ENCODE results near the gene PKIB. TPM values are rescaled to one million over a fixed set of nuclear protein-coding genes. Genes with fewer than 3 reads are reported as not detected.

PKIB gene
- total RNA-seq, 1 donor from 2014 or later: 48.5 TPM

DNA sequence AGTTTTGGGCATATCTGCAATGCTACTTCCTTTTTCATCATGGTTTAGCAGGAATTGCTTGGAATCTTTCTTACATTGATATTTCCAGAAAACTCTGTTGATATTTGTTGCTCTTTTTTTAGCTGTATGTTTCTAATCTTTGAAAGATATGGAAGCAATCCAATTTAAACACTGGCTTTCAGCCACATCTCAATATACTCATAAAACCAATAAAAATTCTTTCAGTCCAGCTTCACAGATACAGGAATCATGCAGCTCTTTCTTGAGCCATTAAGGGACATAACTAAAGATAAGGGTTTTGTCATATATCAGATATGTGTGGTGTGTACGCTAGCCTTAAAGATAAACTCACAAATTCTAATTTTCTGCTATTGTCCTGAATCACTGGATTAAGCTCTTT is 47.4 kb downstream of the PKIB start:
- TF ChIP-seq, protein P1, sequence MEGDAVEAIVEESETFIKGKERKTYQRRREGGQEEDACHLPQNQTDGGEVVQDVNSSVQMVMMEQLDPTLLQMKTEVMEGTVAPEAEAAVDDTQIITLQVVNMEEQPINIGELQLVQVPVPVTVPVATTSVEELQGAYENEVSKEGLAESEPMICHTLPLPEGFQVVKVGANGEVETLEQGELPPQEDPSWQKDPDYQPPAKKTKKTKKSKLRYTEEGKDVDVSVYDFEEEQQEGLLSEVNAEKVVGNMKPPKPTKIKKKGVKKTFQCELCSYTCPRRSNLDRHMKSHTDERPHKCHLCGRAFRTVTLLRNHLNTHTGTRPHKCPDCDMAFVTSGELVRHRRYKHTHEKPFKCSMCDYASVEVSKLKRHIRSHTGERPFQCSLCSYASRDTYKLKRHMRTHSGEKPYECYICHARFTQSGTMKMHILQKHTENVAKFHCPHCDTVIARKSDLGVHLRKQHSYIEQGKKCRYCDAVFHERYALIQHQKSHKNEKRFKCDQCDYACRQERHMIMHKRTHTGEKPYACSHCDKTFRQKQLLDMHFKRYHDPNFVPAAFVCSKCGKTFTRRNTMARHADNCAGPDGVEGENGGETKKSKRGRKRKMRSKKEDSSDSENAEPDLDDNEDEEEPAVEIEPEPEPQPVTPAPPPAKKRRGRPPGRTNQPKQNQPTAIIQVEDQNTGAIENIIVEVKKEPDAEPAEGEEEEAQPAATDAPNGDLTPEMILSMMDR (conservative IDR thresholded peaks at IDR 0.05; ENCODE audit: low read depth, low read length): no peak
- H3K4me3 ChIP-seq (ENCODE audit: low read depth, low read length): no peak overlapping the region
- DNase-seq (ENCODE audit: low read depth): no peak

GRCh38 chr6:122660296-122660695 is 50.1 kb downstream of the PKIB start:
- H3K4me3 ChIP-seq (ENCODE audit: low read depth, low read length): no peak overlapping the region
- TF ChIP-seq, protein P1 (conservative IDR thresholded peaks at IDR 0.05; ENCODE audit: low read depth, low read length): no peak
- DNase-seq (ENCODE audit: low read depth): no peak

DNA sequence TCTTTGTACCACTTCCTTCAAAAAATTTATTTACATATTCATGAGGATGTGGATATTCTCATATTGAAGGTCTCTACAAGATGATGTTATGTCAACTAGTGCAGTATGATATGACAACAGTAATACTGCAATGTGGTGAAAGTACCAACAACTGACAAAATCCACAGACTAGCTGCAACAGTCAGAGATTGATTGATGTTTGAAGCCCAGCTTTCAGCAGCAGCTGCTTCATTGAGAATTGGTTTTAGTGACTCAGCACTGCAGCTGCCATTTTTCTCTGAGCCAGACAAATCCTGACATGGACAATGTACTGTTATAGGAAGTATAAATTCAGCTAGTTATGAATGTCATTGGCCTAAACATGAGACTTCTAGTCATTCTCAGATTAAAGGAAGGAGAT is 53.8 kb downstream of the PKIB start:
- DNase-seq (ENCODE audit: low read depth): no peak
- no peak overlapping the region for H3K4me3 ChIP-seq (ENCODE audit: low read depth, low read length)
- TF ChIP-seq, protein P1 (conservative IDR thresholded peaks at IDR 0.05; ENCODE audit: low read depth, low read length): no peak

DNA sequence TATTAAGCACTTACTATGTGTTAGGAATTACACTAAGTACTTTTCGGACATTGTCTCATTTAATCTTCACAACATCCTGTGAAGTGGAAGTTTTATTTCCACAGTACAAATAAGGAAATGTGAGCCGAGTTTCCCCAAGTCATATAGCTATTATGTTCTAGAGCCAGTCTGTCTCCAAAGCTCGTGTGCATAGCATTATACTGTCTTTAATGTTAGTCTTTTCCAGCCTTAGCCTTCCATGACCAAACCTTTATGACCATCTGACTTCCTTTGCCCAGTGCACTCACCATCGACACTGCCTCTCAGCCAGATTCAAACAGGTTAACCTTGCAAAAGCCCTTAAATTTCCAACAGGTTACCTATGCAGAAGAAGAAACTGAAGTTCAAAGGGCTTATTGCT is 55.7 kb downstream of the PKIB start:
- no peak for DNase-seq (ENCODE audit: low read depth)
- no peak overlapping the region for H3K4me3 ChIP-seq (ENCODE audit: low read depth, low read length)
- TF ChIP-seq, protein P1 (conservative IDR thresholded peaks at IDR 0.05; ENCODE audit: low read depth, low read length): no peak

DNA sequence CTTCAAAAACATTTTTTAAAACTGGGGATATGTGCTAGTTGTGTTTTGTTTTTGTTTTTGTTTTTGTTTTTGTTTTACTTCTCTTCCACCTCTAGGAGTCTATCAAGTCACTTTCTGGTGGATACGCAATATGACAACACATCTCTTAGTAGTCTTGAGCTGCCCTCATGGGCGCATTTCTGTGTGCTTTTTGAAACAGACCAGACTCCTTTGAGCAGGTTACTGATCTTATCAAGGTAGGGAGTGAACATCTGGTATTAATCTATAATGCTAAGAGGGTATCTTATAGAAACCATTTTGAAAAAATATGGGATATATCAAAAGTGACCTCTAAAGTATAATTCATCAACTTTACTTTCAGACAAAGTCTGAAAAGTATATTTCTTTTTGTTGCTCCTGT is 56.2 kb downstream of the PKIB start:
- DNase-seq (ENCODE audit: low read depth): no peak
- no peak overlapping the region for H3K4me3 ChIP-seq (ENCODE audit: low read depth, low read length)
- TF ChIP-seq, protein P1 (conservative IDR thresholded peaks at IDR 0.05; ENCODE audit: low read depth, low read length): no peak

GRCh38 chr6:122669418-122669817 is 59.2 kb downstream of the PKIB start:
- TF ChIP-seq, protein P1 (conservative IDR thresholded peaks at IDR 0.05; ENCODE audit: low read depth, low read length): no peak
- H3K4me3 ChIP-seq (ENCODE audit: low read depth, low read length): no peak overlapping the region
- DNase-seq (ENCODE audit: low read depth): no peak

GRCh38 chr6:122669868-122670267 is 59.7 kb downstream of the PKIB start:
- no peak for DNase-seq (ENCODE audit: low read depth)
- TF ChIP-seq, protein P1 (conservative IDR thresholded peaks at IDR 0.05; ENCODE audit: low read depth, low read length): no peak
- no peak overlapping the region for H3K4me3 ChIP-seq (ENCODE audit: low read depth, low read length)
